Suprapubic skin (tissue), 4 donors: ENCODE data around the gene DYNC1I2. TPM values are rescaled to one million over a fixed set of nuclear protein-coding genes. Genes with fewer than 3 reads are reported as not detected.

ENCODE experiments used
- DNase-seq, 2 donors: peaks; one replicate each; pipeline ENCODE4 v3.0.0-alpha.2; 2019; ENCODE audit warnings: low spot score in 2 of 2
- H3K27ac ChIP-seq: fragments of 200-600 bp; sonication (generic); one replicate; pipeline ENCODE4 v1.5.1; 2019
- H3K27me3 ChIP-seq: fragments of 200-600 bp; sonication (generic); one replicate; pipeline ENCODE4 v1.5.1; 2019
- H3K36me3 ChIP-seq: fragments of 200-600 bp; sonication (generic); one replicate; pipeline ENCODE4 v1.5.1; 2019
- H3K4me1 ChIP-seq: fragments of 200-600 bp; sonication (generic); one replicate; pipeline ENCODE4 v1.5.1; 2019
- H3K4me3 ChIP-seq: fragments of 200-600 bp; sonication (generic); one replicate; pipeline ENCODE4 v1.5.1; 2019; ENCODE audit warnings: mild to moderate bottlenecking
- H3K9me3 ChIP-seq: fragments of 200-600 bp; sonication (generic); one replicate; pipeline ENCODE4 v1.5.1; 2019
- CTCF ChIP-seq, 2 donors: fragments of 200-600 bp in 1 of 2; fragments of 450-650 bp in 1 of 2; sonication (generic) in 1 of 2; IDR thresholded peaks; one replicate each; pipeline ENCODE4 v1.5.1; 2016 to 2019; ENCODE audit warnings: antibody characterized with exemption in 2 of 2, mild to moderate bottlenecking in 1 of 2, moderate library complexity in 1 of 2
- EP300 ChIP-seq: sonication (generic); formaldehyde crosslinking; IDR thresholded peaks from one replicate; pipeline ENCODE4 v1.6.1; 2017; ENCODE audit warnings: antibody characterized with exemption
- POLR2A ChIP-seq, 2 donors: fragments of 450-650 bp; IDR thresholded peaks; one replicate each; pipeline ENCODE4 v1.6.1; 2017; ENCODE audit warnings: antibody characterized with exemption in 2 of 2, mild to moderate bottlenecking in 2 of 2, moderate library complexity in 2 of 2
- POLR2AphosphoS5 ChIP-seq, 3 donors: sonication (generic); formaldehyde crosslinking; IDR thresholded peaks; one replicate each; pipeline ENCODE4 v1.6.1; 2017; ENCODE audit warnings: antibody characterized with exemption in 3 of 3
- WGBS: methylation state at CpG from one replicate; pipeline ENCODE4 v1.1.5; 2018; 5-methylcytosine and 5-hydroxymethylcytosine counted together
- total RNA-seq, 4 donors: library from RNA; depleted of rRNA; stranded (reverse); fragments of >200 nt; gene quantifications; one replicate each; pipeline ENCODE4 v1.1.0, GENCODE V29; 2016

DYNC1I2 gene
- total RNA-seq, 4 donors from 2014 or later, result 65.0 to 78.7 (median 67.9) TPM

GRCh38 chr2:171703574-171704347 lies 16.5 kb downstream of the DYNC1I2 start:
- no peaks in the 10 kb centered on the region for H3K9me3 ChIP-seq
- peaks cover 11% of the 10 kb centered on the region for H3K36me3 ChIP-seq
- no peak for TF ChIP-seq POLR2A (IDR thresholded peaks at IDR 0.05)
- no peak for TF ChIP-seq POLR2AphosphoS5 (IDR thresholded peaks at IDR 0.05)
- no peak for TF ChIP-seq CTCF (IDR thresholded peaks at IDR 0.05)
- no peak for TF ChIP-seq EP300
- H3K4me1 ChIP-seq, result peaks cover 14% of the 10 kb centered on the region
- 51% methylated on average over 4 of the region's 4 CpGs for WGBS
- DNase-seq, result no peak
- no peaks in the 10 kb centered on the region for H3K27me3 ChIP-seq
- no peak overlapping the region for H3K4me3 ChIP-seq
- H3K27ac ChIP-seq, result no peak overlapping the region

- H3K27me3 ChIP-seq, result no peaks in the 10 kb centered on the region
- WGBS, result 10% methylated on average over 2 of the region's 2 CpGs
- H3K4me1 ChIP-seq, result peaks cover 14% of the 10 kb centered on the region
- peaks cover 6% of the 10 kb centered on the region for H3K36me3 ChIP-seq
- H3K9me3 ChIP-seq, result no peaks in the 10 kb centered on the region
- TF ChIP-seq CTCF (IDR thresholded peaks at IDR 0.05) (no peak), POLR2AphosphoS5 (IDR thresholded peaks at IDR 0.05) (no peak), EP300 (no peak)
- H3K4me3 ChIP-seq, result no peak overlapping the region
- no peak for DNase-seq
- no peak overlapping the region for H3K27ac ChIP-seq
These were observed 19.0 kb downstream of the DYNC1I2 start for GRCh38 chr2:171706152-171706803.

- no peaks in the 10 kb centered on the region for H3K27me3 ChIP-seq
- 57% methylated on average over 1 of the region's 1 CpG for WGBS
- peaks cover 5% of the 10 kb centered on the region for H3K36me3 ChIP-seq
- peaks cover 10% of the 10 kb centered on the region for H3K4me1 ChIP-seq
- no peak overlapping the region for H3K27ac ChIP-seq
- no peaks in the 10 kb centered on the region for H3K9me3 ChIP-seq
- no peak overlapping the region for H3K4me3 ChIP-seq
- no peak for DNase-seq
- TF ChIP-seq CTCF (IDR thresholded peaks at IDR 0.05) (no peak), POLR2AphosphoS5 (IDR thresholded peaks at IDR 0.05) (no peak), POLR2A (IDR thresholded peaks at IDR 0.05) (no peak), EP300 (no peak)
These were observed 20.5 kb downstream of the DYNC1I2 start for GRCh38 chr2:171707752-171708151.

- H3K36me3 ChIP-seq, result peaks cover 3% of the 10 kb centered on the region
- no peak overlapping the region for H3K4me3 ChIP-seq
- H3K27me3 ChIP-seq, result no peaks in the 10 kb centered on the region
- H3K27ac ChIP-seq, result no peak overlapping the region
- TF ChIP-seq CTCF (IDR thresholded peaks at IDR 0.05) (no peak), POLR2A (IDR thresholded peaks at IDR 0.05) (no peak), EP300 (no peak), POLR2AphosphoS5 (IDR thresholded peaks at IDR 0.05) (no peak)
- no peaks in the 10 kb centered on the region for H3K9me3 ChIP-seq
- 74% methylated on average over 3 of the region's 3 CpGs for WGBS
- H3K4me1 ChIP-seq, result peaks cover 10% of the 10 kb centered on the region
- no peak for DNase-seq
These were observed 21.9 kb downstream of the DYNC1I2 start for GRCh38 chr2:171709011-171709685.

- no peaks in the 10 kb centered on the region for H3K9me3 ChIP-seq
- H3K27me3 ChIP-seq, result no peaks in the 10 kb centered on the region
- peaks cover 8% of the 10 kb centered on the region for H3K4me1 ChIP-seq
- peaks cover 10% of the 10 kb centered on the region for H3K36me3 ChIP-seq
- no peak for DNase-seq
- no peak overlapping the region for H3K4me3 ChIP-seq
- no peak overlapping the region for H3K27ac ChIP-seq
- TF ChIP-seq POLR2AphosphoS5 (IDR thresholded peaks at IDR 0.05), result no peak
- TF ChIP-seq CTCF (IDR thresholded peaks at IDR 0.05), result no peak
- no peak for TF ChIP-seq EP300
These were observed 24.1 kb downstream of the DYNC1I2 start for GRCh38 chr2:171711351-171711750.
